NCI-H510A treated with DMSO at 0.1 percent for 48 hours (cell line): ENCODE results near the gene RGL4.

Source experiments
- DNase-seq: peaks from one replicate; lab custom pipeline; 2025; lab: John Stamatoyannopoulos, UW

RGL4 gene

GRCh38 chr22:23744001-23744400 is 53.2 kb downstream of the RGL4 start:
- no peak for DNase-seq

- DNase-seq, result no peak
Measured at GRCh38 chr22:23744485-23744884, 53.7 kb downstream of the RGL4 start.

GRCh38 chr22:23745791-23746190 is 55.0 kb downstream of the RGL4 start:
- DNase-seq, result peak; percentile 8
